Keratinocyte (primary cell): ENCODE measurements around the gene NHSL1. TPM values are rescaled to one million over a fixed set of nuclear protein-coding genes. Genes with fewer than 3 reads are reported as not detected.

Experiments
- DNase-seq: peaks from one replicate; pipeline ENCODE4 v3.0.0-alpha.2; 2011; ENCODE audit warnings: low read depth, missing footprints, low spot score
- FAIRE-seq: peaks from 2 replicates; lab custom pipeline; 2011; peaks lifted over from hg19 to GRCh38; lab: Jason Lieb, UNC
- H2AFZ ChIP-seq: 2 replicates; pipeline ENCODE4 v1.6.0; 2012; ENCODE audit warnings: low read length, control low read depth, inconsistent platforms; ENCODE audit not compliant: control insufficient read depth
- H3K27ac ChIP-seq: 2 replicates; pipeline ENCODE4 v1.5.1; 2011; ENCODE audit warnings: low read length; ENCODE audit not compliant: control insufficient read depth, insufficient read depth
- H3K27me3 ChIP-seq: 3 replicates; pipeline ENCODE4 v1.6.0; 2011; ENCODE audit warnings: low read length; ENCODE audit not compliant: control insufficient read depth, insufficient read depth; ENCODE audit errors: extremely low read depth
- H3K36me3 ChIP-seq, 2 experiments: 2 replicates in 1 of 2; 3 replicates in 1 of 2; pipeline ENCODE4 v1.5.1; 2011; ENCODE audit warnings: low read length in 2 of 2, mild to moderate bottlenecking in 1 of 2; ENCODE audit not compliant: control insufficient read depth in 2 of 2, insufficient read depth in 2 of 2; ENCODE audit errors: extremely low read depth in 1 of 2
- H3K4me1 ChIP-seq: 3 replicates; pipeline ENCODE4 v1.5.1; 2011; ENCODE audit warnings: low read length; ENCODE audit not compliant: control insufficient read depth, insufficient read depth; ENCODE audit errors: extremely low read depth
- H3K4me2 ChIP-seq: 3 replicates; pipeline ENCODE4 v1.6.0; 2011; ENCODE audit warnings: low read depth, low read length; ENCODE audit not compliant: control insufficient read depth, insufficient read depth; ENCODE audit errors: extremely low read depth
- H3K4me3 ChIP-seq, 3 experiments: fragments of 200-600 bp in 1 of 3; sonication (generic) in 1 of 3; 2 replicates in 2 of 3; 3 replicates in 1 of 3; pipeline ENCODE4 v1.5.1; 2011 to 2016; ENCODE audit warnings: low read length in 3 of 3, mild to moderate bottlenecking in 3 of 3, control low read depth in 2 of 3, inconsistent platforms in 1 of 3, low read depth in 1 of 3, mixed read lengths in 1 of 3, mixed run types in 1 of 3, moderate library complexity in 1 of 3; ENCODE audit not compliant: control insufficient read depth in 2 of 3, insufficient read depth in 2 of 3; ENCODE audit errors: extremely low read depth in 1 of 3
- H3K79me2 ChIP-seq: 2 replicates; pipeline ENCODE4 v1.6.0; 2012; ENCODE audit warnings: low read length; ENCODE audit not compliant: control insufficient read depth, insufficient read depth
- H3K9ac ChIP-seq: 3 replicates; pipeline ENCODE4 v1.6.0; 2011; ENCODE audit warnings: low read length; ENCODE audit not compliant: control insufficient read depth, insufficient read depth; ENCODE audit errors: extremely low read depth
- H3K9me1 ChIP-seq: 3 replicates; pipeline ENCODE4 v1.6.0; 2011; ENCODE audit warnings: low read length; ENCODE audit not compliant: control insufficient read depth, insufficient read depth; ENCODE audit errors: extremely low read depth
- H3K9me3 ChIP-seq: 2 replicates; pipeline ENCODE4 v1.5.1; 2012; ENCODE audit warnings: low read depth, low read length; ENCODE audit not compliant: control insufficient read depth
- H4K20me1 ChIP-seq: 3 replicates; pipeline ENCODE4 v1.6.0; 2011; ENCODE audit warnings: low read length; ENCODE audit not compliant: control insufficient read depth, insufficient read depth; ENCODE audit errors: extremely low read depth
- CTCF ChIP-seq, 3 experiments: IDR thresholded peaks in 1 of 3; conservative IDR thresholded peaks in 1 of 3; optimal IDR thresholded peaks in 1 of 3; 2 replicates in 2 of 3; 3 replicates in 1 of 3; pipeline versions ENCODE3 to v1.5.1; 2011; ENCODE audit warnings: low read length in 3 of 3, mild to moderate bottlenecking in 3 of 3, moderate library complexity in 2 of 3, control low read depth in 1 of 3, inconsistent platforms in 1 of 3; ENCODE audit not compliant: insufficient read depth in 2 of 3; ENCODE audit errors: extremely low read depth in 1 of 3
- EZH2 ChIP-seq: IDR thresholded peaks from one replicate; pipeline ENCODE4 v1.6.1; 2012; ENCODE audit warnings: inconsistent platforms, mild to moderate bottlenecking, low read length, moderate library complexity
- dilution Hi-C: fragments of 300-500 bp; cut with MboI; formaldehyde crosslinking; loops from one replicate; pipeline ENCODE4 v1.7.0; 2020; ENCODE audit warnings: low sequenced_read_pairs; ENCODE audit not compliant: extremely low pct_ligation_motif_present
- polyA plus RNA-seq, 5 experiments: library from polyadenylated mRNA; depleted of rRNA in 3 of 5; stranded (reverse) in 3 of 5; stranded (forward) in 1 of 5; unstranded in 1 of 5; fragments of >200 nt; gene quantifications; 1 replicate in 1 of 5; 2 replicates in 3 of 5; 3 replicates in 1 of 5; pipeline versions ENCODE4 v1.2.1 to v1.2.3, GENCODE V29; 2011 to 2012; ENCODE audit warnings: missing spikeins in 2 of 5, low read depth in 1 of 5, low replicate concordance in 1 of 5

The NHSL1 gene
- polyA plus RNA-seq, 1 donor (not counting 4 experiments of a cell fraction or from before 2014, with no cell fraction given), result 11.8 TPM

DNA sequence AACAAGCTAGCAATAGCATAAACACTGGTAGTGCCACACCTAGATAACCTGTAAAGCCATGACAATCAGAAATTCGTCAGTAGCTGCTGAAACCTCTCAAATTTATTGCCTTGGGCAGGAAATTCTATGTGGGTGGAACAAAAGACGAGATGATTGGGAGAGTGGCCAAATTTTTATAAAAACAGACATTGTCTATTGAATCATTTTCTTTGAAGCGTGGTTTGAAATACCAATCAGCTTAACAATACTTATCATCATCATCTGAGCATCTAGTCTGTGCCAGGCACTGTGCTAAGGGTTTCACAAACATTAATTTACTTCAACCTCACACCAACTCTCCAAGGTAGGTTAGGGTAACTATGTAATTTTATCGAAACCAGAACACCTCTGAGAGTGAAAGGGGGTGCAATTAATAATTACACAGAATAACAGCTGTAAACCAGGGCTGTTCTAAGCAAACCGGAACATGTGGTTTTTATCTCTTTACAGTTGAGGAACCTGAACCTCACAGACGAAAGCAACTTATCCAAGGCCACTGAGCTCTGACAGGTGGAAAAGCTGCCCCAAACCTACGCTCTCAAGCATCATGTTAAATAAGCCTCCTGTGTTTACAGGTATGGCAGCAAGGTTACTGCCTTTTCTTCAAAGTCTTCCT is 43.4 kb downstream of the NHSL1 start:
- no peaks in the 10 kb centered on the region for H4K20me1 ChIP-seq
- dilution Hi-C loops, result no loop called here
- H2AFZ ChIP-seq, result no peak overlapping the region
- H3K4me3 ChIP-seq, result peak overlapping the region in 2 of 3 experiments; percentile 6 to 33
- H3K4me1 ChIP-seq, result peaks cover 31% of the 10 kb centered on the region
- H3K4me2 ChIP-seq, result peak overlapping the region; percentile 80
- H3K27me3 ChIP-seq, result no peaks in the 10 kb centered on the region
- TF ChIP-seq CTCF (optimal IDR thresholded peaks at IDR 0.05 in 1 of 3, IDR thresholded peaks at IDR 0.05 in 1 of 3, conservative IDR thresholded peaks at IDR 0.05 in 1 of 3; ENCODE audit: extremely low read depth in 1 of 3, insufficient read depth in 2 of 3, low read length in 3 of 3) (no peak), EZH2 (no peak)
- H3K9ac ChIP-seq, result peak overlapping the region; percentile 67
- DNase-seq (peak; percentile 81), FAIRE-seq (peak; percentile 86)
- no peaks in the 10 kb centered on the region for H3K36me3 ChIP-seq
- H3K79me2 ChIP-seq, result peaks cover 5% of the 10 kb centered on the region
- no peaks in the 10 kb centered on the region for H3K9me3 ChIP-seq
- no peaks in the 10 kb centered on the region for H3K9me1 ChIP-seq
- H3K27ac ChIP-seq, result peak overlapping the region; percentile 90

DNA sequence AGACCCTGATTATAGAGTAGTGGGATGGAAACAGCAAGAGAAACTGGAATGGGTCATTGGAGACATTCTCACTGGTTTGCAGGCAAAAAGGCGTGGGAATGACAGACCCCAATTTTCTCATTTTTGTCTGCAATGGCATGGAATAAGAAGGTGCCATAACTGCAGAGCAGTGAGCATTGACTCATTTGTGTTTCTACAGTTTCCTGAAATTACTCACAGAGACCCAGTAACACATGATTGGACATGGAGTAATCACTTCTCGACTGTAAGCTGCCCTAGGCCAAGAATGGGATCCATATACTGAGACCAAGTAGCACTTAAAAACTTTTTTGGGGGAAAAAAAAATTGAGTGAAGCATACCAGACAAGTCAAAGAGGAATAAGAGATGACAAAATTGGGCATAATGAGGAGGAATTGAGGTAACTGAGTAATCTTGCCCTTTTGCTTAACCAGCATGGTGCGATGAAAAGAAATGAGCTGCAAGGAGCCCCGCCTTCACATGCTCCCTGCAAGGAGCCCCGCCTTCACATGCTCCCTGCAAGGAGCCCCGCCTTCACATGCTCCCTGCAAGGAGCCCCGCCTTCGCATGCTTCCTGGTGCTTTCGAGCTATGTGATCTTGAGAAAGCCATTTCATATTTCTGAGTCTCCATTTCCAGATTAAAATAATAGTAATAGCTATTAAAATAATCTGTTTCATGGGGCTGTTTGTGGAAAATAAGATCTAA is 44.1 kb downstream of the NHSL1 start:
- peak overlapping the region; percentile 80 for H3K4me2 ChIP-seq
- H3K27ac ChIP-seq, result peak overlapping the region; percentile 90
- no peak for TF ChIP-seq CTCF (optimal IDR thresholded peaks at IDR 0.05 in 1 of 3, IDR thresholded peaks at IDR 0.05 in 1 of 3, conservative IDR thresholded peaks at IDR 0.05 in 1 of 3; ENCODE audit: extremely low read depth in 1 of 3, insufficient read depth in 2 of 3, low read length in 3 of 3)
- TF ChIP-seq EZH2, result no peak
- H3K27me3 ChIP-seq, result no peaks in the 10 kb centered on the region
- H3K9me3 ChIP-seq, result no peaks in the 10 kb centered on the region
- H2AFZ ChIP-seq, result no peak overlapping the region
- dilution Hi-C loops, result no loop called here
- no peaks in the 10 kb centered on the region for H3K9me1 ChIP-seq
- FAIRE-seq, result peak; percentile 68
- no peaks in the 10 kb centered on the region for H3K36me3 ChIP-seq
- H4K20me1 ChIP-seq, result no peaks in the 10 kb centered on the region
- peaks cover 31% of the 10 kb centered on the region for H3K4me1 ChIP-seq
- DNase-seq, result no peak
- peak overlapping the region in 2 of 3 experiments; percentile 36 to 53 for H3K4me3 ChIP-seq
- peaks cover 11% of the 10 kb centered on the region for H3K79me2 ChIP-seq
- H3K9ac ChIP-seq, result peak overlapping the region; percentile 67
